A549 (cell line): Measurements from ENCODE around the gene GSTK1. TPM values are rescaled to one million over a fixed set of nuclear protein-coding genes. Genes with fewer than 3 reads are reported as not detected.

ENCODE experiments used
- ATAC-seq, 2 experiments: fragments of 200-7000 bp in 1 of 2; fragments of >200 bp in 1 of 2; cut with Nextera tagmentation in 1 of 2; cut with Tn5 transposase in 1 of 2; 3 replicates each; pipeline versions ENCODE4 v1.8.0 to v1.9.1; 2018 to 2020; ENCODE audit warnings: mild to moderate bottlenecking in 1 of 2, moderate library complexity in 1 of 2
- CTCF ChIA-PET: fragments of 300-600 bp; sonication (Branson Sonifier 250); formaldehyde crosslinking; extraction: SDS; loops from one replicate; lab custom pipeline; 2021; ENCODE audit warnings: antibody characterized with exemption, inconsistent platforms; lab: Yijun Ruan, JAX
- POLR2A ChIA-PET: fragments of 350-600 bp; formaldehyde crosslinking; extraction: SDS; loops from one replicate; lab custom pipeline; 2021; ENCODE audit warnings: antibody characterized with exemption, inconsistent platforms; lab: Yijun Ruan, JAX
- DNase-seq, 2 experiments: peaks; one replicate each; pipeline versions ENCODE4 v3.0.0 to v3.0.0-alpha.2; 2011 to 2016; ENCODE audit warnings: low read depth in 1 of 2, low spot score in 1 of 2
- FAIRE-seq: peaks from 2 replicates; lab custom pipeline; 2011; peaks lifted over from hg19 to GRCh38; lab: Jason Lieb, UNC
- H3K27ac ChIP-seq, 2 experiments: fragments of >200 bp; sonication (Bioruptor Twin); formaldehyde crosslinking; 3 replicates each; pipeline ENCODE4 v1.5.1; 2016 to 2017
- H3K4me1 ChIP-seq: fragments of >200 bp; sonication (Bioruptor Twin); formaldehyde crosslinking; 3 replicates; pipeline ENCODE4 v1.6.1; 2016
- H3K4me2 ChIP-seq: fragments of >200 bp; sonication (Bioruptor Twin); formaldehyde crosslinking; 3 replicates; pipeline ENCODE4 v1.6.1; 2016
- H3K4me3 ChIP-seq: fragments of >200 bp; sonication (Bioruptor Twin); formaldehyde crosslinking; 3 replicates; pipeline ENCODE4 v1.5.1; 2016
- H3K9me3 ChIP-seq: fragments of >200 bp; sonication (Bioruptor Twin); formaldehyde crosslinking; 3 replicates; pipeline ENCODE4 v1.6.1; 2016
- EP300 ChIP-seq, 2 experiments: fragments of >200 bp; sonication (Bioruptor Twin); formaldehyde crosslinking; IDR thresholded peaks; 2 replicates in 1 of 2; 3 replicates in 1 of 2; pipeline ENCODE4 v1.6.1; 2016 to 2017
- FOSB ChIP-seq: fragments of 250-450 bp; sonication (Bioruptor Pico); IDR thresholded peaks from 2 replicates; pipeline ENCODE4 v1.5.0; 2020; ENCODE audit warnings: mild to moderate bottlenecking, moderate library complexity
- HDAC2 ChIP-seq: fragments of 200-600 bp; sonication (generic); IDR thresholded peaks from 2 replicates; pipeline ENCODE4 v1.6.1; 2016
- HEYL ChIP-seq: fragments of 250-450 bp; sonication (Bioruptor Pico); IDR thresholded peaks from 2 replicates; pipeline ENCODE4 v1.8.0; 2021; ENCODE audit warnings: mild to moderate bottlenecking, moderate library complexity
- HOXA7 ChIP-seq: fragments of 250-450 bp; sonication (Bioruptor Pico); IDR thresholded peaks from 2 replicates; pipeline ENCODE4 v1.5.0; 2020; ENCODE audit warnings: mild to moderate bottlenecking, moderate library complexity
- KDM1A ChIP-seq: fragments of 200-600 bp; sonication (generic); IDR thresholded peaks from 2 replicates; pipeline ENCODE4 v1.6.1; 2016; ENCODE audit warnings: low read depth, mild to moderate bottlenecking
- KDM5A ChIP-seq: fragments of 200-600 bp; sonication (generic); IDR thresholded peaks from 2 replicates; pipeline ENCODE4 v1.6.1; 2016; ENCODE audit warnings: antibody characterized with exemption, mild to moderate bottlenecking
- NFE2L2 ChIP-seq: fragments of 150-350 bp; conservative IDR thresholded peaks from 2 replicates; pipeline ENCODE4 v1.6.1; 2014; ENCODE audit warnings: low read length
- NPAS2 ChIP-seq: fragments of 250-450 bp; sonication (Bioruptor Pico); IDR thresholded peaks from 2 replicates; pipeline ENCODE4 v1.8.0; 2022; ENCODE audit warnings: mild to moderate bottlenecking, moderate library complexity, borderline replicate concordance
- PHF8 ChIP-seq: fragments of 200-600 bp; sonication (generic); IDR thresholded peaks from 2 replicates; pipeline ENCODE4 v1.6.1; 2016; ENCODE audit warnings: low read depth, mild to moderate bottlenecking, antibody characterized with exemption, moderate library complexity, borderline replicate concordance
- RAD21 ChIP-seq, 2 experiments: fragments of >200 bp in 1 of 2; sonication (Bioruptor Twin) in 1 of 2; formaldehyde crosslinking in 1 of 2; IDR thresholded peaks in 1 of 2; conservative IDR thresholded peaks in 1 of 2; 2 replicates in 1 of 2; 3 replicates in 1 of 2; pipeline ENCODE4 v1.6.1; 2012 to 2018; ENCODE audit warnings: inconsistent platforms in 1 of 2
- SMC3 ChIP-seq: fragments of >200 bp; sonication (Bioruptor Twin); formaldehyde crosslinking; IDR thresholded peaks from 3 replicates; pipeline ENCODE4 v1.6.1; 2018; ENCODE audit warnings: inconsistent platforms
- TFCP2L1 ChIP-seq: fragments of 250-450 bp; sonication (Bioruptor Pico); IDR thresholded peaks from 2 replicates; pipeline ENCODE4 v1.5.0; 2021; ENCODE audit warnings: mild to moderate bottlenecking
- ZC3H11A ChIP-seq: fragments of 450-650 bp; IDR thresholded peaks from 2 replicates; pipeline ENCODE4 v1.6.1; 2014; ENCODE audit warnings: antibody characterized with exemption, mild to moderate bottlenecking
- ZFP36 ChIP-seq: fragments of 450-650 bp; IDR thresholded peaks from 2 replicates; pipeline ENCODE4 v1.6.1; 2014; ENCODE audit warnings: borderline replicate concordance; ENCODE audit not compliant: partially characterized antibody
- WGBS: methylation state at CpG from one replicate; pipeline ENCODE4 v1.1.6; 2017; ENCODE audit errors: missing lambda C conversion rate; 5-methylcytosine and 5-hydroxymethylcytosine counted together
- polyA plus RNA-seq, 4 experiments: library from polyadenylated mRNA; depleted of rRNA in 3 of 4; stranded (reverse); fragments of >200 nt; fragmentation: RNase III in 1 of 4; extraction: RNeasy Plus Mini Kit Qiagen cat#74134 plus additional on column Dnase treatment in 1 of 4; gene quantifications; 2 replicates in 3 of 4; 3 replicates in 1 of 4; pipeline ENCODE4 v1.2.3, GENCODE V29; 2011 to 2017
- small RNA-seq, 6 experiments: library from RNA; depleted of rRNA; stranded (forward); fragments of <200 nt; gene quantifications; one replicate each; pipeline ENCODE3, GENCODE V24; 2012
- TF ChIP-seq, protein P1 (sequence below): fragments of 250-450 bp; sonication (Bioruptor Pico); IDR thresholded peaks from 2 replicates; pipeline ENCODE4 v1.5.0; 2020; ENCODE audit warnings: low read depth, mild to moderate bottlenecking, moderate library complexity

Gene GSTK1
- polyA plus RNA-seq, 2 of the 4 experiments (the other 2 are of a cell fraction): 76.6 to 91.5 TPM

DNA sequence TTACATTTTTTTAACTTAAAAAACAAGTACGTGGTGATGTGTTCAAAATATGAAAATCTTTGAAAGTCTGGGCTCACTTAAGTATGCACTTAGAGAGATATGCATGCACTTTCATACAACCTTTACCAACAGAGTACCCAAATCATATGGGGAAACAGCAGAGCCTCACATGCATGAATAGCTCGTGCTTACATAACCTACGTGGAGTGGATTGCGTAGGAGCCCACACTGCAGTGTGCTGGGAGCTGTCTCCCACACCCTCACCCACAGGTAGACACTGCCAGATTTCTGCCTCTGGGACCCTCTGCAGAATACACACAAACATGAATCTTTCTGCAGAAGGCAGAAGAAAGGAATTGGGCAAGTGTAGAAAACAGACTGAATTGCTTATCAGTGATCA, 53.3 kb downstream of the GSTK1 start:
- H3K4me1 ChIP-seq: peaks cover 15% of the 10 kb centered on the region
- WGBS: 78% methylated on average over 4 of the region's 4 CpGs
- H3K4me2 ChIP-seq: peak overlapping the region; percentile 41; the same call in 2 of the 3 replicates
- TF ChIP-seq ZC3H11A (no peak), NFE2L2 (no peak), EP300 (IDR thresholded peaks at IDR 0.05) (no peak), RAD21 (conservative IDR thresholded peaks at IDR 0.05 in 1 of 2, IDR thresholded peaks at IDR 0.05 in 1 of 2) (no peak), HOXA7 (CRISPR knock-in tag) (no peak), ZFP36 (no peak), FOSB (CRISPR knock-in tag) (no peak), KDM5A (no peak), NPAS2 (no peak), PHF8 (no peak), HDAC2 (no peak), HEYL (CRISPR knock-in tag) (no peak), KDM1A (no peak), SMC3 (no peak), TFCP2L1 (no peak)
- TF ChIP-seq, protein P1, sequence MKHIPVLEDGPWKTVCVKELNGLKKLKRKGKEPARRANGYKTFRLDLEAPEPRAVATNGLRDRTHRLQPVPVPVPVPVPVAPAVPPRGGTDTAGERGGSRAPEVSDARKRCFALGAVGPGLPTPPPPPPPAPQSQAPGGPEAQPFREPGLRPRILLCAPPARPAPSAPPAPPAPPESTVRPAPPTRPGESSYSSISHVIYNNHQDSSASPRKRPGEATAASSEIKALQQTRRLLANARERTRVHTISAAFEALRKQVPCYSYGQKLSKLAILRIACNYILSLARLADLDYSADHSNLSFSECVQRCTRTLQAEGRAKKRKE (CRISPR knock-in tag): no peak
- ATAC-seq (peak in 1 of 2 experiments; percentile 22; a peak in 3 of 6 replicates), DNase-seq (no peak), FAIRE-seq (no peak)
- H3K27ac ChIP-seq: no peak overlapping the region
- no peaks in the 10 kb centered on the region for H3K9me3 ChIP-seq
- CTCF ChIA-PET: interaction anchor here (0.9 to 2.4 kb wide), 5 partner anchors 11 to 76 kb away, joined by 4 to 17 read pairs (median 5); no protein-coding TSS in a partner anchor
- POLR2A ChIA-PET: no interaction called here
- no peak overlapping the region for H3K4me3 ChIP-seq

DNA sequence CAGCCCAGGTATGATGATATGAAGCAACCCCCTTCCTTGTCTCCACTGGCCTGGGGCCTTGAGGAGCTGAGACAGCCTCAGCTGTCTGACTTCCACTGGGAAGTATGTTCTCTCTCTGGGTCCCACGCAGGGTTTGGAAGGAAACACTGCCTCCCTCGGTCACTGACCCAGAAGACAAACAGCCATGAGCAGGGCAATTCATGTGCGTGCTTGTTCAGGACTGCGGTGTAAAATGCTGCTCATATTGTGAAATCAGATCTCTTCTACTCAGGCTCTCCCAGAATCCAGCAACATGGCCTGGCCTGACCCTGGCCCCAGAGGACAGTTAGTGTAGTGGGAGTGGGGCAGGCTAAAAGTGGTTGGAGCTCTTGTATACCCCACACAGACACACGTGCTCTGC, 55.4 kb downstream of the GSTK1 start:
- no peak for FAIRE-seq
- ATAC-seq: no peak; a peak in 1 of 6 replicates
- POLR2A ChIA-PET: no interaction called here

More for the DNA sequence above, 55.4 kb downstream of the GSTK1 start:
- H3K27ac ChIP-seq: 0 out of 6 replicates have a peak overlapping the region, but pooled peaks of 1 of the 2 experiments have one; percentile 32
- no peak for TF ChIP-seq NPAS2
- TF ChIP-seq, all 56 proteins: peak for 0
- CTCF ChIA-PET: interaction anchor here (1.1 to 1.3 kb wide), 2 partner anchors 13 to 99 kb away, joined by 4 to 6 read pairs; no protein-coding TSS in a partner anchor
- WGBS: 40% methylated on average over 3 of the region's 5 CpGs
- no peak for DNase-seq
- Histone ChIP-seq H3K4me3 (no peak overlapping the region), H3K9me3 (no peaks in the 10 kb centered on the region), H3K4me1 (peaks cover 15% of the 10 kb centered on the region), H3K4me2 (no peak overlapping the region)

Small RNAs within 50 kb of the gene (small RNA-seq; reads per million reads assigned to genes)
- 0 reads per million in 6 experiments for gene AC073342.3
- 0 to 0.29 (median 0) reads per million in 6 experiments for gene RN7SL481P
- 0 reads per million in 6 experiments for gene RN7SL535P

Other genes with a start within 250 kb of the GSTK1 start
- not detected in 2 replicates for gene OR9A2, start 236.3 kb upstream of the GSTK1 start, polyA plus RNA-seq (2011; rRNA removed)
- gene OR9A2, start 236.3 kb upstream of the GSTK1 start, polyA plus RNA-seq (2017; fragmentation: RNase III; extraction: RNeasy Plus Mini Kit Qiagen cat#74134 plus additional on column Dnase treatment): not detected in 3 replicates
- gene OR6V1, start 211.1 kb upstream of the GSTK1 start, polyA plus RNA-seq (2011; rRNA removed): not detected in 2 replicates
- gene OR6V1, start 211.1 kb upstream of the GSTK1 start, polyA plus RNA-seq (2017; fragmentation: RNase III; extraction: RNeasy Plus Mini Kit Qiagen cat#74134 plus additional on column Dnase treatment): not detected in 3 replicates
- gene PIP, start 131.4 kb upstream of the GSTK1 start, polyA plus RNA-seq (2011; rRNA removed): 0.14 TPM in 1 of 2 replicates, not detected in the other
- gene PIP, start 131.4 kb upstream of the GSTK1 start, polyA plus RNA-seq (2017; fragmentation: RNase III; extraction: RNeasy Plus Mini Kit Qiagen cat#74134 plus additional on column Dnase treatment): not detected in 3 replicates
- not detected in 2 replicates for gene TAS2R39, start 80.0 kb upstream of the GSTK1 start, polyA plus RNA-seq (2011; rRNA removed)
- gene TAS2R39, start 80.0 kb upstream of the GSTK1 start, polyA plus RNA-seq (2017; fragmentation: RNase III; extraction: RNeasy Plus Mini Kit Qiagen cat#74134 plus additional on column Dnase treatment): not detected in 3 replicates
- gene TAS2R40, start 41.4 kb upstream of the GSTK1 start, polyA plus RNA-seq (2011; rRNA removed): not detected in 2 replicates
- not detected in 3 replicates for gene TAS2R40, start 41.4 kb upstream of the GSTK1 start, polyA plus RNA-seq (2017; fragmentation: RNase III; extraction: RNeasy Plus Mini Kit Qiagen cat#74134 plus additional on column Dnase treatment)
- 0.49 and 0.65 TPM in 2 replicates for gene TMEM139, start 21.5 kb downstream of the GSTK1 start, polyA plus RNA-seq (2011; rRNA removed)
- 0.37 to 0.71 TPM (median 0.42 TPM) in 3 replicates for gene TMEM139, start 21.5 kb downstream of the GSTK1 start, polyA plus RNA-seq (2017; fragmentation: RNase III; extraction: RNeasy Plus Mini Kit Qiagen cat#74134 plus additional on column Dnase treatment)
- 24.6 and 26.0 TPM in 2 replicates for gene CASP2, start 24.9 kb downstream of the GSTK1 start, polyA plus RNA-seq (2011; rRNA removed)
- 17.7 to 19.9 TPM (median 18.7 TPM) in 3 replicates for gene CASP2, start 24.9 kb downstream of the GSTK1 start, polyA plus RNA-seq (2017; fragmentation: RNase III; extraction: RNeasy Plus Mini Kit Qiagen cat#74134 plus additional on column Dnase treatment)
- gene CLCN1, start 52.7 kb downstream of the GSTK1 start, polyA plus RNA-seq (2011; rRNA removed): 0.08 TPM in 1 of 2 replicates, not detected in the other
- 0.03 TPM in 1 of 3 replicates, not detected in the others for gene CLCN1, start 52.7 kb downstream of the GSTK1 start, polyA plus RNA-seq (2017; fragmentation: RNase III; extraction: RNeasy Plus Mini Kit Qiagen cat#74134 plus additional on column Dnase treatment)
- gene FAM131B, start 99.3 kb downstream of the GSTK1 start, polyA plus RNA-seq (2011; rRNA removed): 0.52 and 0.78 TPM in 2 replicates
- 0.16 to 0.32 TPM (median 0.19 TPM) in 3 replicates for gene FAM131B, start 99.3 kb downstream of the GSTK1 start, polyA plus RNA-seq (2017; fragmentation: RNase III; extraction: RNeasy Plus Mini Kit Qiagen cat#74134 plus additional on column Dnase treatment)
- gene ZYX, start 117.9 kb downstream of the GSTK1 start, polyA plus RNA-seq (2011; rRNA removed): 13.3 and 24.5 TPM in 2 replicates
- gene ZYX, start 117.9 kb downstream of the GSTK1 start, polyA plus RNA-seq (2017; fragmentation: RNase III; extraction: RNeasy Plus Mini Kit Qiagen cat#74134 plus additional on column Dnase treatment): 109 to 124 TPM (median 119 TPM) in 3 replicates
- gene EPHA1, start 145.4 kb downstream of the GSTK1 start, polyA plus RNA-seq (2011; rRNA removed): not detected in 2 replicates
- gene EPHA1, start 145.4 kb downstream of the GSTK1 start, polyA plus RNA-seq (2017; fragmentation: RNase III; extraction: RNeasy Plus Mini Kit Qiagen cat#74134 plus additional on column Dnase treatment): not detected in 3 replicates
- not detected in 2 replicates for gene TAS2R60, start 180.0 kb downstream of the GSTK1 start, polyA plus RNA-seq (2011; rRNA removed)
- gene TAS2R60, start 180.0 kb downstream of the GSTK1 start, polyA plus RNA-seq (2017; fragmentation: RNase III; extraction: RNeasy Plus Mini Kit Qiagen cat#74134 plus additional on column Dnase treatment): not detected in 3 replicates
- gene TAS2R41, start 214.4 kb downstream of the GSTK1 start, polyA plus RNA-seq (2011; rRNA removed): not detected in 2 replicates
- not detected in 3 replicates for gene TAS2R41, start 214.4 kb downstream of the GSTK1 start, polyA plus RNA-seq (2017; fragmentation: RNase III; extraction: RNeasy Plus Mini Kit Qiagen cat#74134 plus additional on column Dnase treatment)